ENCODE results near the gene MGAT5.

MGAT5 gene

DNA sequence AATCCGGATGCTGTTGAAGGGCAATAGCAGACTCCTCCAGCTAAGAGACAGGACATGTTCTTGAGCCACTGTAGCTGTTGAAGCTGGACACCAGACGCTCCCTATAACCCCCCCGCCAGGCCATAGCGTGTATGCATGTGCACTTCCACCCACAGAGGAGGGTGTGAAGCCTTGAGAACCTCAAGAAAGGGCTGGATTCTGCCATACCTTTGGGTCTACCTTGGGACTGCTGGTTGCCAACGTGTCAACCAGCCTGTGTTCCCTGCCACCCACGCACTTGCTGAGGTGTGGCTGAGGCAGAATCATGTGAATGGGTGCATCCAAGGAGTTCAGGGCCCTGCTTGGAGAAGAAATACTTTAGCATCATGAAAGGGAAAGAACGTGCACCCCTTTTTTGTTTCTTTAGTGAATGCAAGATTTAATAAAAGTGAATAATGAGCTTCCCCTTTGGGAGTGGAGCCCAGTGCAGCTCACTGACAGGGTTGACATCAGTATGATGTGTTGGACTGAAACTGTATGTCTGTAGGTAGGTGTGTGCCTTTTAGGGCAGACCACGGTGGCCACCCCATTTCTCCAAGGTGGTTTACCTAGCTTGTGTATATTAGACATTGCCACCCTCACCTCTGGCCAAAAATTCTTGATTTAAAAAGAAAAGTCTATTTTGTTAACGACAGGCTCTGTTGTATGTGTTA lies 198.3 kb downstream of the MGAT5 start:
- Mint-ChIP-seq H3K4me3 (no peak overlapping the region), H3K36me3 (peaks cover 25% of the 10 kb centered on the region), H3K9me3 (no peaks in the 10 kb centered on the region), H3K27ac (no peak overlapping the region), H3K4me1 (peaks cover 15% of the 10 kb centered on the region)
- no peak for DNase-seq (ENCODE audit: low spot score in 2 of 2)
- ATAC-seq = no peak

DNA sequence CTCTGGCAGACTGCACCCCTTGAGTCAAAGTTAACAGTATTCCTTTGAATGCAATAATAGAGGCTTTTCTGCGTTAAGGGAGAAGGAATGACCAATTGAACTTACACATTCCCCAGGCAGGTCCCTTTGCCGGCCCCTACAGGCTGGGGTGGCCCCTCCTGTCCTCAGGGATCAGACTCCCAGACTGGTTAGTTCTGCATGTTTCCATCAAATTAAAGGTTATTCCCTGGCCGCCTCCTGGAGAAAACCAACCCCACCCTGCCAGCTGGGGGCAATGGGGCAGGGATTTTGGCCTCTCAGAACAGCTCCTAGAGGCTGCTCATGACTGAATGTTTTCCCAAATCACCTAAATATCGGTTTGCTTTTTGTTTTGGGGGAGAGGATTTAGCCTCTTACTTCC lies 199.6 kb downstream of the MGAT5 start:
- DNase-seq (ENCODE audit: low spot score in 2 of 2) (no peak), ATAC-seq (no peak)
- H3K4me1 Mint-ChIP-seq = peaks cover 15% of the 10 kb centered on the region
- H3K36me3 Mint-ChIP-seq = peaks cover 17% of the 10 kb centered on the region
- no peak overlapping the region for H3K27ac Mint-ChIP-seq
- no peaks in the 10 kb centered on the region for H3K9me3 Mint-ChIP-seq
- no peak overlapping the region for H3K4me3 Mint-ChIP-seq

DNA sequence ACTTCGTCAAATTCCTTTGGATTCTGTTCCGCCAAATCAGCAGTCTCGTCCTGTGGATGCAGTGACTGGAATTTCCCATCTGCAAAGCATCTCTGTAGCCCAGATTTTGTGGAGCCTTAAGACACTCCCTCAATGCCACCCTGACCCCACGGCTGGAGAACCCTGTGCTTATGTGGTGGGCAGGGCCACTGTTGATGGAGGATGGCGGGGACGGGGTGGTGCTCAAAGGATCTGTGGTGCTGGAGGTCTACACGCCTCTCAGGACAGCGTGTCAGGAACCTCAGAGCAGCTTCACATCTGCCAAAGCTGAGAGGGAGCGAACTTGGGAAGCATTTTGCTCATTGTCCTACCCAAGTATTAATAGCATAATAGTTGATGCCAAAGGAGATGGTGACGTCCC lies 200.1 kb downstream of the MGAT5 start:
- Mint-ChIP-seq H3K9me3 (no peaks in the 10 kb centered on the region), H3K36me3 (peaks cover 12% of the 10 kb centered on the region), H3K4me1 (peaks cover 15% of the 10 kb centered on the region), H3K4me3 (no peak overlapping the region), H3K27ac (no peak overlapping the region)
- DNase-seq (ENCODE audit: low spot score in 2 of 2) (no peak), ATAC-seq (no peak)

DNA sequence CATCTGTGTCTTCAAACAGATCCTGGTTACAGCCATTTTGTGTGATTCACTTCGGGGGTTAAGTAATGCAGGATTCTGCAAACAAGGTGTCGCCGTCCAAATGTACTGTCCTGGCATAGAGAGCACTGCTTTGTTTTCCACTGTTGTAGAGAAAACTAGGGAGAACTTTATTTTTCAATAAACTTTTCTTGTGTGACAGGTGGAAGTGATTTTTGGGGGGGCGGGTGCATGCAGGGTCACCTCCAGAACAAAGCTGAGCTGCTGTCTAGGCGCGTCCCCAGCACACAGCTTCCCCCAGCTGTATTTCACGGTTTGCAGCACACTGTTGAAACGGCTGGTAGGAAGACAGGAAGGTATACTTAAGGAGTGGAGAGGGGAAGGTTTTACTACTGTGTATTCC lies 200.6 kb downstream of the MGAT5 start:
- H3K27ac Mint-ChIP-seq = no peak overlapping the region
- ATAC-seq (no peak), DNase-seq (ENCODE audit: low spot score in 2 of 2) (no peak)
- H3K4me3 Mint-ChIP-seq = no peak overlapping the region
- peaks cover 15% of the 10 kb centered on the region for H3K4me1 Mint-ChIP-seq
- no peaks in the 10 kb centered on the region for H3K9me3 Mint-ChIP-seq
- peaks cover 8% of the 10 kb centered on the region for H3K36me3 Mint-ChIP-seq

DNA sequence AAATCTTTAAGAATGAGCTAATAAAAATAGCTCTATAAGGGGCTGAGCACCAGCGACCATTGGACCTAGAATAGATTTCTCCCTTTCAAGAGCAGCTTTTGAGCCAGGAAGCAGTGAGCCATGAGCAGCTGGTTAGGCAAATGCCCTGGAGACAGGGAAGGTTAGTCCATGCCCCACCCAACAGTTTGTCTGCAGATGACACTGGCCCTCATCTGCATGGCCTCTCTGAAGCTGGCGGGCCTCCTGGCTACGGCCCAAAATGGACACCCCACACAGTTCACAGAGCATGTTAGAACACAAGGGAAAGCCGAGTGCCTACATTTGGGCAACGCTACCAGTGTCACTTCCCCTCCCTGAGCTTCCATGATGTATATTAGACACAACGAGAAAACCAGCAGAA lies 201.1 kb downstream of the MGAT5 start:
- Mint-ChIP-seq H3K36me3 (peaks cover 5% of the 10 kb centered on the region), H3K27ac (no peak overlapping the region)
- ATAC-seq = no peak

DNA sequence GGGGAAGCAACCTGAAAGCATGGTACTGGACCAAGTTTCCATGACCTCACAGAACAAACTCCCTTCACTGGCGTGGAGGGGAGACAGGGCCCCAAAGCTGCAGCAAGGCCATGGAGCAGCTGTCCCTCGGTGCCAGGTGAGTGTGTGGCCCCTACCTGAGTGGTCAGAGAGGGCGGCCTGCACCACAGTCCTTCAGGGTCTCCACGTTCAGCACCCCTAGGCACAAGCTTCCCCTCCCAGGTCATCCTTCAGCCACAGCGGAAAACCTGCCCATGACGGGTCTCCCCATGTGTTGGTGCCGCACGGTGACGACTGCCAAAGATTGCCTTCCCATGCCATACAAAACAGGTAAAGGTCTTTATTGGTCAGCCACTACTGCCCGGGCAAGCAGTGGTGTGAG lies 201.6 kb downstream of the MGAT5 start:
- H3K4me1 Mint-ChIP-seq = peaks cover 10% of the 10 kb centered on the region
- peaks cover 5% of the 10 kb centered on the region for H3K36me3 Mint-ChIP-seq
- DNase-seq (ENCODE audit: low spot score in 2 of 2) (no peak), ATAC-seq (no peak)
- H3K4me3 Mint-ChIP-seq = no peak overlapping the region
- H3K9me3 Mint-ChIP-seq = no peaks in the 10 kb centered on the region
- H3K27ac Mint-ChIP-seq = no peak overlapping the region

More for the DNA sequence above, 201.1 kb downstream of the MGAT5 start:
- H3K4me1 Mint-ChIP-seq = peaks cover 15% of the 10 kb centered on the region
- H3K9me3 Mint-ChIP-seq = no peaks in the 10 kb centered on the region
- H3K4me3 Mint-ChIP-seq = no peak overlapping the region
- no peak for DNase-seq (ENCODE audit: low spot score in 2 of 2)

DNA sequence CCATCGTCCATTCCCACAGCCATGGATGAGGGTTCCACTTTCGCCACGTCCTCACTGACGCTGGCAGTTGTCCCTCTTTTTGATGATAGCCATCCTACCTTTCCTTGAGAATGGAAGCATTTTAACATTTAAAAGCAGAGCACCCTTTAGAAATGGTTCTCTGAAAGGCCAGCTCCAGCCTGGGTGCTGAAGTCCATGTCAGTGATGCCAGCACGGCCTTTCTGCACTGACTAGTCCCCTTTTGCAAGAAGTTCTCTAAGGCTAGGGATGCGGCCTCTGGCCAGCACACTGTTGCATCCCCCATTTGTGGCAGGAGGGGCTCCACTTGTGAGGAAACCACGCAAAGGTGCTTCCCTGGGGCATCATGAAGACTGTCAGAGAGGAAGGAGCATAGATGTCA lies 203.5 kb downstream of the MGAT5 start:
- no peaks in the 10 kb centered on the region for H3K9me3 Mint-ChIP-seq
- no peak overlapping the region for H3K4me3 Mint-ChIP-seq
- H3K27ac Mint-ChIP-seq = peak overlapping the region; percentile 17
- H3K4me1 Mint-ChIP-seq = no peaks in the 10 kb centered on the region
- DNase-seq (ENCODE audit: low spot score in 2 of 2) (no peak), ATAC-seq (no peak)
- peaks cover 5% of the 10 kb centered on the region for H3K36me3 Mint-ChIP-seq

DNA sequence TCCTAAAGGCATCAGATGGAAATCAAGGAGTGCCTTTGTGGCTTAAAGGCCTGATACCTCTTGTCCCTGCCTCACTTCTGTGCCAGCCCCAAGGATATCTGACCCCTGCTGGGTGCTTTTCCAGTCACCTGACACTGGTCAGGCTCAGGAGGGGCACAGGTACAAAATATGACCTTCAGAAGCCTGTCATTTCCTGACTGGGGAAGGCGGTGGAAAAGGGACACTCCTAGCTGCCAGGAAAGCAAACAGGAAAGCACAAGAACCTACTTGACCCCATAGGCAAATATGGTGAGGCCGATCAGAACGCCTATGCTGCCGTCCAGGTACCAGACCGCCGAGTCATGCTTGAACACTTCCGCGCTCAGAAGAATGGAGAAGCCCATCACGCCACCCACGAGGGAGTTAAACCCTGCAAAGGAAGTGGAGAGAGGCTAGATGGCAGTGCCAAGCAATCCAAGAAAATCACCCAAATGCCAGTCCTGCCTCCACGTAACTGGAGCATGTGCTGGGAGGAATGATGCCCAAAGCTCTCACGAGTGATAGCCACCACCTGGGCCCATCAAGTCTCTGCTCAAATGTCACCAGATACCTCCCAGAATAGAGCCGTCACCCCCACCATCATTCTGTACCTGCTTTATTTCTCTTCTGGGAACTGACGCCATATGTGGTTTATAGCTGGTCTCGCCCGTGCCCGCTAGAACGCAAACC lies 204.0 kb downstream of the MGAT5 start:
- Mint-ChIP-seq H3K4me3 (no peak overlapping the region), H3K36me3 (peaks cover 5% of the 10 kb centered on the region), H3K4me1 (no peaks in the 10 kb centered on the region), H3K9me3 (no peaks in the 10 kb centered on the region), H3K27ac (peak overlapping the region; percentile 14)
- no peak for ATAC-seq
- no peak for DNase-seq (ENCODE audit: low spot score in 2 of 2)

DNA sequence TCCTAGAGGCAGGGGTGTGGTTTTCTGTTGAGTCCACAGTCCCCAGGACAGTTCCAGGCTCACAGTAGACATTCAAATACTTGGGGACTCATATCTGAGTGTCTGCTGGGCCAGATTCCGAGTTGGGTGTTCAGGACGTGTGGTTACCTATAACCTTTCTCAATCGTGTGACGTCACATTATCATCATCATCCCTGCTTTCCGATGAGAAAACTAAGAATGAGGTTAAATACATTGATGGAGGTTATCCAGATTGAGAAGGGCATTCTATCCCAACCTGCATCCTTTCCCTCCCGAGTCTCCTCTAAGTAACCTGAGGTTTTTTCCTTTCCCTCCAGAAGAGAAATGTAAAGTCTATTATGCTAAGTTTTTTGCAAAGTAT lies 204.6 kb downstream of the MGAT5 start:
- Mint-ChIP-seq H3K9me3 (no peaks in the 10 kb centered on the region), H3K36me3 (peaks cover 5% of the 10 kb centered on the region), H3K27ac (peak overlapping the region; percentile 14), H3K4me3 (no peak overlapping the region), H3K4me1 (no peaks in the 10 kb centered on the region)
- ATAC-seq (no peak), DNase-seq (ENCODE audit: low spot score in 2 of 2) (no peak)

DNA sequence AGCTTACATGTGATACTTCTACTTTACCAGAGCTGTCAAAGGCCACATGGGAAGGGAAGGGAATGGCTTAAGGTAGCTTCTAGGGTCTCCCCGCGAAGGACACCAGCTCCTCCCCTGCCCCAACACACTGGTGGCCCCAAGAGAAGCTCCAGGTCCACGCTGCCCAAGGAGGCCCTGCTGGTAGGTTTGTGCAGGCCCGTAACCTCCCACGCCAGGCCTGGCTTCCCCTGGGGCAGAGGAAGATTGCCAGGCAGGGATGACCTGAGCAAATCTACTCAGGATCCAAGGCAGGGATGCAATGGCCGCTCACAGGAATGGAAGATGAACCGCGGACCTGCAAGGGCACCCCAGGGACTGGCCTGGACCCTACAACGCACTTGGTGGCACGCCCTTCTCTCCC lies 205.1 kb downstream of the MGAT5 start:
- DNase-seq (ENCODE audit: low spot score in 2 of 2) (no peak), ATAC-seq (no peak)
- H3K27ac Mint-ChIP-seq = no peak overlapping the region
- peaks cover 1% of the 10 kb centered on the region for H3K36me3 Mint-ChIP-seq
- no peaks in the 10 kb centered on the region for H3K9me3 Mint-ChIP-seq
- H3K4me1 Mint-ChIP-seq = no peaks in the 10 kb centered on the region
- H3K4me3 Mint-ChIP-seq = no peak overlapping the region

DNA sequence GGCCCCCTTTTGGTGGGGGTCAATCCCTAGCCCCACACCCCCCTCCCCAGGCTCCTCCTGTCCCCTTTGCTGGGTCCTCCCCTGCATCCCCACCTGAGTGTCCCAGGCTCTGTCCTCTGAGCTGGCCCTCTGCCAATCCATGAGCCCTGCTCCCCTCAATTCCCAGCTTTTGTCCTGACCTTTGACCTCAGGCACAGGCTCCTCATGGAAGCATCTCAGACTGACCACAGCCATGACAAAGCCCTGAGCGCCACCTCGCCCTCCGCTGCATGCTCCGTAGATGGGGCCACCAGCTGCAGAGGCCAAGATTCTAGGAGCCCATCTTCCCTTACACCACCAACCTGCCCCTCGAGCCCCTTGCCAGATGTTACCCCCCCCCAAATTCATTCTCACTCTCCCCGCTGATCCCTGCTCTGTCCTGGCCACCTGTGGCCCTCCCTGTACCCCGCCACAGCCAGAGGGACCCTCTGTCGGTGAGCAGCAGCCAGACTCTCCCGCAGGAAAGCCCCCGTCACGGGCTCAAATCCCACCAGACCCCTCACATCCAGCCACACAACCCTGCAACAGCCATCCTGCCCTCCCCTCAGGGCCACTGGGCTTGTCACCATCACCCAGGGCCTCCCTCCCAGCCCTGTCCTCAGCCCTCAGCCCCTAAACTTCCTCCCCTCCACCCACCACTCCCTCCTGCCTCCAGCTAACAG lies 206.0 kb downstream of the MGAT5 start:
- no peak for ATAC-seq
- no peak overlapping the region for H3K4me3 Mint-ChIP-seq
- H3K27ac Mint-ChIP-seq = peak overlapping the region; percentile 45

DNA sequence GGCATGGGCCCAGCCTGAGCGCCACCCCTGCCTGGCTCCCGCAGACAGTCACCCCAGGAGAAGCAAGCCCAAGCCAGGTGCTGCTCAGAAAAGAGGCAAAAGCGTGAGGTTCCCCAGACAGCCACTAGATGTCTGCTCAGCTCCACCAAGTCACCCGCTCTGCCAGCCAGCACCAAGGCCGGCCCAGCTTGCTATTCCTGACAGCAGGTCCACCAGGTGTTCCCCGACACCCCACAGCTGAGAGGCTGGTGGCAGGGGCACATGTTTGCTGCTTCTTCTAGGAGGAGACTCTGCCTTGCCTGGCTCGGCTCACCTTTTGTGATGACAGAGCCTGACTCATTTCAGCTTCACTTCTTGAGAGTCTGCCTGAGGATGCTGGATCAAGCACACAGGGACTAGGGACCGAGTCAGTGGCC lies 206.7 kb downstream of the MGAT5 start:
- H3K4me1 Mint-ChIP-seq = no peaks in the 10 kb centered on the region
- H3K36me3 Mint-ChIP-seq = no peaks in the 10 kb centered on the region
- H3K9me3 Mint-ChIP-seq = no peaks in the 10 kb centered on the region
- H3K4me3 Mint-ChIP-seq = no peak overlapping the region
- H3K27ac Mint-ChIP-seq = peak overlapping the region; percentile 45
- peak; percentile 35 for ATAC-seq
- peak in 1 of 2 donors; percentile 63 for DNase-seq (ENCODE audit: low spot score in 2 of 2)

More for the DNA sequence above, 206.0 kb downstream of the MGAT5 start:
- Mint-ChIP-seq H3K4me1 (no peaks in the 10 kb centered on the region), H3K9me3 (no peaks in the 10 kb centered on the region), H3K36me3 (no peaks in the 10 kb centered on the region)
- DNase-seq (ENCODE audit: low spot score in 2 of 2) = no peak

DNA sequence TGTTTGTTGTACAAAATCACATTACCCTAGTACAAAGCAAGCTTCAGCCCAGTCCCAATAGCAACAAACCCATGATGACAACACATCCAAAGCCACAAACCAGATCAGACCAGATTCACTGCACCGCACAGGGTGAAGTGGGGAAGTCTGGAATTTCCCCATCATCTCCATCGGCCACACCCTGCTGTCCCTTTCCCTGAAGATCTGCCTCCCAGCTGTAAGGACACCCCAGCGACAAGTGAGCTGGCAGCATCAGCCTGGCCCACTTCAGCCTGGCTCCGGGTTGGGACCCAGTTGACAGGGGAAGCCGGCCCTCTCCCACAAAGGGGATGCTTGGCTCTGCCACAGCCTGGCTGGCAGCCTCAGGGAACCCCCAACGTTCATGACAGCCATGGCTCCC lies 207.6 kb downstream of the MGAT5 start:
- H3K4me3 Mint-ChIP-seq = no peak overlapping the region
- no peak for ATAC-seq

DNA sequence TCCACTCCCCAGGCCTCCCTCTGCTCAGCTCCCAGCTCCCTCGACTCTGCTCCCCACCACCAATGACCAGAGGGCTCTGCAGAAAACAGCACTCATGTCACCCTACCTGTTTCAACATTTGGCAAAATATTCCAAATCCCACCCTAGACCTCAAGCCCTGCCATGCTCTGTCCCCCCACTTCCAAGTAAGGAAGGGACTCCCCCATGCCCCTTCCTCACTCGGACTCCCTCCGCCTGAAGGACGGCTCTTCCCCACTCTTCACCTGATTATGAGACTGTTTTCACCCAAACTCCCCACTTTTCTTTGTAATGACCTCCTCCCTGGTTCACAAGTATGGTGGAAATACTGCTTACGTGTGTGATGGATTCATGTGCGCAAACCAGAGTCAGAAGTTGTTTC lies 208.4 kb downstream of the MGAT5 start:
- no peak for ATAC-seq

More for the DNA sequence above, 207.6 kb downstream of the MGAT5 start:
- H3K4me1 Mint-ChIP-seq = no peaks in the 10 kb centered on the region
- no peak for DNase-seq (ENCODE audit: low spot score in 2 of 2)
- no peaks in the 10 kb centered on the region for H3K36me3 Mint-ChIP-seq
- H3K27ac Mint-ChIP-seq = peak overlapping the region; percentile 23
- H3K9me3 Mint-ChIP-seq = no peaks in the 10 kb centered on the region

DNA sequence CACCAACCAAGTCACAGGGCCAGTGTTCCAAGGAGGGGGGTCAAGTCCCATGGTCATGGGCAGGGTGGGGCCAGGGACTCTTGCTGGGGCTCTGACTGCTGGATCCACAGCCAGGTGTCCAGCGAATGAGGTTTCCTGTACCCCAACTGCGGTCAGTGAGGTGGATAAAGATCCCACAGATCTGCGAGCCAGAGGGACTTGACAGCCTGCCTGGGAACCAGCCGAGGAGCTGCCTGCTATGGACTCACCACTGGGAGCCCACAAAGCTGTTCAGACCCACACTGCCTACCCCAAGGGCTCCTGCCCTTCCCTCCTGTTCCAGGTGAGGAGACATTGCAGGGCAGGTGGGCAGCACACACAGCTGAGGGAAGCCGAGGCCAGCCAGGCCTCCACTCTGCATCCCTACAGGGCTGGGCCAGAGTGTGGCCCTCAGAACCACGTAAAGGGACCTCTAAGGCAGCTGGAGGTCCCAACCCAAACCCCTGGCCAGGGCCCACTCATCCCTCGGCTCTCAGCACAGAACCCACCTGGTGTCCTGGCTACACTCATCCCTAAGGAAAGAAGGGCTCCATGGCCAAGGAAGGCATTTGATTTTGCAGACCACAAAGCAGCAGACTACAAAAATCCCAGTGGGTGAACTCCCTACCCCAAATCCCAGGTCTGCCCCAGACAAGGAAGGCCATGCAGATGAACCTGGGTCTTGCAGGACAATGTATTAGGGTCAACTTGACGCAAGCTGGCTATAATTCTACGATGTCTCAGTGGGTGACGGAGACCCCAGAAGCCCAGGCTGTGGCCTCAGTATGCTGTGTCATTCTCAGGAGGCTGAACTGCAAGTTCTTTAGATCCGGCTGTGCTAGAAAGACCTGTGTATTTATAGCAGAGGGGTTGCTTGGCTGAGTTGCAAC lies 209.2 kb downstream of the MGAT5 start:
- no peak overlapping the region for H3K4me3 Mint-ChIP-seq
- no peaks in the 10 kb centered on the region for H3K4me1 Mint-ChIP-seq
- no peak overlapping the region for H3K27ac Mint-ChIP-seq
- no peaks in the 10 kb centered on the region for H3K9me3 Mint-ChIP-seq
- no peak for ATAC-seq
- no peak for DNase-seq (ENCODE audit: low spot score in 2 of 2)
- H3K36me3 Mint-ChIP-seq = no peaks in the 10 kb centered on the region

More for the DNA sequence above, 208.4 kb downstream of the MGAT5 start:
- DNase-seq (ENCODE audit: low spot score in 2 of 2) = no peak
- H3K4me3 Mint-ChIP-seq = no peak overlapping the region
- no peaks in the 10 kb centered on the region for H3K9me3 Mint-ChIP-seq
- H3K27ac Mint-ChIP-seq = peak overlapping the region; percentile 43
- H3K4me1 Mint-ChIP-seq = no peaks in the 10 kb centered on the region
- no peaks in the 10 kb centered on the region for H3K36me3 Mint-ChIP-seq

All from stimulated activated effector memory CD8-positive, alpha-beta T cell treated with anti-CD3 and anti-CD28 coated beads, Interleukin-12 subunit alpha, Interleukin-12 subunit beta, amount 100 ng/mL, for 72 hours (primary cell).